GM18502 (cell line): ENCODE results near the gene DTNBP1.

Source experiments
- ATAC-seq: cut with Tn5 transposase; IDR thresholded peaks from one replicate; pipeline ENCODE4 v1.9.1; 2021; ENCODE audit warnings: mild to moderate bottlenecking; ENCODE audit not compliant: unreplicated experiment, poor library complexity

Gene DTNBP1

DNA sequence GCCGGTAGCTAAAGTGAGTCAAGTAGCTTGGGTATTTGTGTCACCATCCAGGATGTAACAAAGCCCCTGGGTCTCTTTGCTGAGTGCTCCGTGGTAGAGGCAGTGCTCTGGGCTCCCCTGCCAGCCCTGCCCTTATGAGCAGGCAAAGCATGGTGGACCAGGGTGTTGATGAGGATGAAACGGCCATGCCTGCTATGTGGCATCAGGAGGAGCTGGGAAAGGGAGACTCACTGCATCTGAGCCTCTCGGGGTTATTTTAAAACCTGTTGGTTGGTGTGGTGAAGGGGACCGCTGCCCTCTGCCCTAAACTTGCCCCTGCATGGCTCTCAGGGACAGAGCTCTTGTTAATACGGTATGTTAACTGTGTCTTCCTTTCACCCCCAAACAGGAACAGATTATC lies 143.1 kb downstream of the DTNBP1 start:
- ATAC-seq: no peak

GRCh38 chr6:15518878-15519277 lies 143.9 kb downstream of the DTNBP1 start:
- no peak for ATAC-seq

DNA sequence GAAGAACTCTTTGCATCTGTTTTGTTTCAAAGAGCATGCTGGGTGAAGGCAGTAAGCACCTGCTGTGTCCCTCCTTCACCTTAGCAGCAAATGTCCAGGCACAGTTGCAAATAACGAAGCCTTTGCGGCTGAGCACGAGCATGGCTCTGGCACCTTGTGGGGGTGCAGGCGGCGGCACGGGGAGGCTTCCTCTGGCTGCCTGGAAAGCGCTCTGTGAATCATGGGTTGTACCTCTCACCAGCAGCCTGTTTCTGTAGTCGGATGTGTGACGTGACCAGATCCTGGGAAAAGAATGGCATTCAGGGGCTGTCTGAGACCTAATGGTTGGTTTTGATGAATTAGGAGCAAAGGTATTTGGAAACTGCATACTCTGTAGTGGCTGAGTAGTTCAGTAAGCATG lies 144.8 kb downstream of the DTNBP1 start:
- ATAC-seq: no peak

GRCh38 chr6:15517600-15517999 lies 145.2 kb downstream of the DTNBP1 start:
- no peak for ATAC-seq

GRCh38 chr6:15516923-15517560 lies 145.8 kb downstream of the DTNBP1 start:
- ATAC-seq: no peak

GRCh38 chr6:15516378-15516777 lies 146.4 kb downstream of the DTNBP1 start:
- ATAC-seq: no peak

GRCh38 chr6:15515660-15516375 lies 147.0 kb downstream of the DTNBP1 start:
- no peak for ATAC-seq

GRCh38 chr6:15515226-15515625 lies 147.6 kb downstream of the DTNBP1 start:
- no peak for ATAC-seq

GRCh38 chr6:15513801-15514711 lies 148.8 kb downstream of the DTNBP1 start:
- no peak for ATAC-seq

DNA sequence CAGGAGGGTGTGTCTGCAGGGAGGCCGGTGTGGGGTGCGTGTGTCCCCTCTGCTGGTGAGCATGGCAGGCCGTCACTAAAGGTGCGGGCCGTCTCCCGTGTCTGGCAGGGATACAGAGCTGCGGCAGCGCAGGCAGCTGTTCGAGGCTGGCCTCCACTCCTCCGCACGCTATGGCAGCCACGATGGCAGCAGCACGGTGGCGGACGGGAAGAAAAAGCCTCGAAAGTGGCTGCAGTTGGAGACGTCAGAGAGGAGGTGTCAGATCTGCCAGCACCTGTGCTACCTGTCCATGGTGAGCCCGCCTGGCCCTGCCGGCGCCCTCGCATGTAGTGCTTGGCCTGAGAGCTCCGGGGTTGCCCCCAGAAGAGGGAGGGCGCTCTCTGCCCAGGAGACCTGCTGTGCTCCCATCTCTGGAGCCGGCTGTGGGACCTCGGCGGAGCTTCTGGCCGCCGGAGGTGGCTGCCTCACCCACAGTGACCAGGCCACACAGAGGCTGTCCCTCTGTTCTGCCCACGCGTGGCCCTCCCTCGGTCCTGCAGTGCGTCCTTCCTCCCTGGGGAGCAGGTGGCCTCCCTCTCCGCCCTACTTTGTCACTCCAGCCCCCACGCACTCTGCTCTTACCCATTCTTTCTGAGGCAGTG lies 149.6 kb downstream of the DTNBP1 start:
- no peak for ATAC-seq

- no peak for ATAC-seq
Observed at GRCh38 chr6:15512721-15513120, 150.1 kb downstream of the DTNBP1 start.

DNA sequence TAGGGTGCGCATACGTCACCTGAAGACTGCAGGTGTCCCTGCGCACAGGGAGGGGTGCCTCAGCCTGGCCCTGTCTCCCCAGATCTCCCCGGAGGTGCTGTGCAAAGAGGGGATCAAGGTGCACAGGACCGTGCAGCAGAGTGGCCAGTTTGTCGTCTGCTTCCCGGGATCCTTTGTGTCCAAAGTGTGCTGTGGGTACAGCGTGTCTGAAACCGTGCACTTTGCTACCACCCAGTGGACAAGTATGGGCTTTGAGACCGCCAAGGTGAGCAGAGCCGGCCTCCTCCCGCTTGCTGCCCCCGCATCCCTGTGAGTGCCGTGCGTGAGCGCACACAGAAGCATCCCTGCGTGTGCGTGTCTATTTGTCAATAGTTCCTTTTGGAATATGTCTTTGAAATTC lies 150.7 kb downstream of the DTNBP1 start:
- ATAC-seq: no peak

DNA sequence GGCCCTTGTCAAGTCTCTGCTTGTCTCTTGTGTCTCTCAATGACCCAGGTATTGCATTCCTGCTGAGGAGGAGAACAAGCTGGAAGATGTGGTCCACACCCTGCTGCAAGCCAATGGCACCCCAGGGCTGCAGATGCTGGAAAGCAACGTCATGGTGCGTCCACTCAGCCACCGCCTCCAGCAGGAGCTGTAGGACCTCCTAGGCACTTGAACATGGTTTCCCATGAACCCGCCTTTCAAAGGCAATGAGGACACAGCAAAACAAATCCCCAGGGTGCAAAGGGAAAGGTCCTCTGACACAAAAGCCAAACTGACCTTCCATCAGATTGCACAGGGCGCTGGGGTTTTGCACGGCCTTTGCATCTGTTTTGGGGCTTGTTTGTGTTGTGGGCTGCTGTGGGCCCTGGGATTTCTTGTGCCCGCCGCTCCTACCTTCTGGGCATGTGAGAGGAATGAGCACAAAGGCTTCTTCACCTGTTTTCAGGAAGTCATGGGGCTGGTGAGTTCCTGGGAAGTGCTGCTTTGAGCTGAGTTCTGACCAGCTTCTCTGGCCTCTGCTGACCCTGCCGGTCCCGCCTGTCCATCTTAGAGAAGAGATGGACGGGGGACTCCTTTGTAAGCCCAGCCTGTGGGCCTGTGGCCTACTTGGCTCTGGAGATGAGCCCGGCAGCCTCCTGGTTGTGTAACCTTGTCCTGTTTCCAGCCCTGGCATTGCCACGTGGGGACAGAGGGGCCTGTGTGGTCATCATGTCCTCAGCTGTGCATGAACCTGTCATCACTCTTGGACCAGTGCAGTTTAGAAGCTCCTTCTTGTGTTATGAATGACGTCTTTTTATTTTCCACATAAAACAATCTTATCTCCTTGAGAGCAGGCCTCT lies 151.3 kb downstream of the DTNBP1 start:
- ATAC-seq: no peak

DNA sequence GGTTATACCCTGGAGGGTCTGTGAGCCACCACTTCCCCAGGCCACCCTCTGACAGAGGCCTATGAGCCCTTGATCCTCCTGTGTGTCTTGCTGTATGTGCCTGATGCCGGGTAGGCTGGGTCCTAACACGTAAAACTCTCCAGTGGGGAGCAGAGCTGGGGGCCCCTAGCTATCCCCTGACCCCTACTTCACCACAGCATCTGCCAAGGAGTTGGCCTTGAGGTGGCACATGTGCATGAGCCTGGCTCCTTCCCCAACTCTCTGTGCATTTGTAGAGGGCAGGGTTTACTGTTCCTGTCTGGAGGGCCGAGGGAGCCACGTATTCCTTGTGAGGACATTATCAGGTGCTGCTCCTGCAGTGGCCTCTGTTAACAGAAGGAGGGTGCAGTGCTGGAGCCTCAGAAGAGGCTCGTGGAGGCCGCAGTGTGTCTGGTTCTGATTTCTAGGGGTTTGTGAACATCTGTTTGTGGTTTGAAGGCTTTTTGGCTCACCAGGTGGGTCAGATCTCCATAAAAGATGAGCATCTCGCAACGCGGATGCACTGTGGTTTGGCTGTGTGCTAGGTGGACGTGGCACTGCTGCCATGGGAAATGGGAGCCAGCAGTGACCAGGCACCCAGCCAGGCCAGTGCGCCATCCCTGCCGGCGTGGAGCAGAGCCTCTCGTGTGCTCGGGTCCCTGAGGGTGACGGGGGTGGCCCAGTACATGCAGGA lies 152.1 kb downstream of the DTNBP1 start:
- ATAC-seq: no peak

DNA sequence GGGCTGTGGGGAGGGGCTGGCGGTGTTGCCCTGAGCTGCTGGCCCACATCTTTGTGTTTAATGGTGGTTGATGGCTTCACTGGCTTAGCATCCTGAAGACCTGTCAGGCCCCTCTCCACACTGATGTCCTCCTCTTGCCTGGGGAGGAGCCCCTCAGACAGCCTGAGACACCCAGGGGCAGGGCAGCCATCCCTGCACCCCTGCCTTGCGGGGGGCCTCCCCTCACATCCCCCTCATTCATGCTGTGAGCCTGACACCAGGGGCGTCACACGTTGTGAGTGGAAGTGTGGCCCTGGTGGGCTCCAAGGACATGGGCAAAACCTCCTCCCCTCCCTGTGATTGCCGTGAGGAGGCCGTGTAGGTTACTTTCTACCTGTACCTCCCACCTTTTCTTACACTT lies 152.7 kb downstream of the DTNBP1 start:
- ATAC-seq: no peak

DNA sequence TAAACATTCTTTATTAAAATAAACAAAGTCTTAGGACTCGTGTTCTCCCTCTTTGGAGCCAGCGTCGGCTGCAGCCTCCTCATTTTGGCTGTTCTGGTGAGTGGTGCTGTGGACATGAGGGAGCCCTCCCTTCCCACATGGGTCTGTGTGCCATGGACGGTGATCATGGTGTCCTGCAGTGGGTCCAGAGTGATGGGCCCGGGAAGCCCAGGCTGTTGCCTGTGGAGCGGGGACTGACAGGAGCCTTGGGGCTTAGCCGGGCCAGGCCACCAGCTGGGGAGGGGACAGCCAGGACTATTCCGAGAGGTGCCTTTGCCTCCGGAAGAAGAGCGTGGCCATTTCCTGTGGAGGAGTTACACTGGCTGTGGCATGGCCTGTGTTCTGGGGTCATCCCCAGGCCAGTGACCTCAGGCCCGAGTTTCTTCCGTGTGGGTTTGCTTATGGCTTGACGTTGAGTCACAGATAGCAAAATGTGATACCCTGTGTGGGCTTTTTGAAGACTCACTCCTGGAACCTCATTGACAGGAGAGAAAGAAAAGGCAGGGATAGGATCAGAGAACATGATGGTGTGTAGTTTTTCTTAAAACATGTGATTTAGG lies 153.4 kb downstream of the DTNBP1 start:
- ATAC-seq: no peak

- no peak for ATAC-seq
Observed at GRCh38 chr6:15508931-15509330, 153.9 kb downstream of the DTNBP1 start.

- ATAC-seq: no peak
Observed at GRCh38 chr6:15508441-15508871, 154.4 kb downstream of the DTNBP1 start.

DNA sequence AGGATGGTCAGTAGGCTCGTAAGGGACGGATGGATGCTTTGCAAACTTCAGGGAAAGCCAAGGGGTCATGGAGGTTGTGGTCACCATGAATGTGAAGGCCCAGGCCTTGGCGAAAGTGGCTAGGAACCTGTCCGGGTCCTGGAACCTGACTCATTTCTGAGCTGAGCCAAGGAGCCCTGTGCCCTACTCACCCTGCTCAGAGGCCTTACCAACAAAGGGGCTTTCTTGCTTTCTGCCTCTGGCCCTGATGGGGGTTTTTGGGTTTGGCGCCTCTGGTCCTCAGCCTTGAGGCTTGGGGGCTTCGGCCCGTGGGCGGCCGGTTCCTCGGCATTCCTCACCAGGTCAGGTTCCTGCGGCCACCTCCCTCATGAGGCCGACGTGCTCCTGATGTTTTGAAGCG lies 155.1 kb downstream of the DTNBP1 start:
- no peak for ATAC-seq
